PFSK-1 (cell line): ENCODE measurements around the gene TACR1.

Experiments
- REST ChIP-seq, 2 experiments: IDR thresholded peaks; 2 replicates each; pipeline versions ENCODE4 v1.6.1 to v1.8.0; 2011 to 2012; ENCODE audit warnings: low read depth in 2 of 2, low read length in 2 of 2, control low read depth in 1 of 2, inconsistent platforms in 1 of 2, mild to moderate bottlenecking in 1 of 2, moderate library complexity in 1 of 2; ENCODE audit not compliant: insufficient read depth in 1 of 2
- TAF1 ChIP-seq: IDR thresholded peaks from 2 replicates; pipeline ENCODE4 v1.6.1; 2012; ENCODE audit warnings: low read length, control low read depth, borderline replicate concordance; ENCODE audit not compliant: insufficient read depth

- TF ChIP-seq TAF1 (no peak), REST (IDR thresholded peaks at IDR 0.05; ENCODE audit: insufficient read depth in 1 of 2, low read depth in 2 of 2, low read length in 2 of 2) (no peak)
These were observed 1.1 kb upstream of the TACR1 start for GRCh38 chr2:75200140-75201096.
